Naive B cell (primary cell): ENCODE data around the gene TMOD1. TPM values are rescaled to one million over a fixed set of nuclear protein-coding genes. Genes with fewer than 3 reads are reported as not detected.

Source experiments
- ATAC-seq, 2 donors: fragments of 150-1000 bp; cut with Tn5 transposase; 2 replicates each; pipeline ENCODE4 v1.10.0; 2021; ENCODE audit warnings: low read depth in 2 of 2, mild to moderate bottlenecking in 2 of 2, moderate library complexity in 2 of 2
- DNase-seq: peaks from one replicate; pipeline ENCODE4 v3.0.0; 2022
- H3K27ac Mint-ChIP-seq, 6 donors: one replicate each; pipeline ENCODE4 v1.8.0; 2020 to 2022; ENCODE audit warnings: mild to moderate bottlenecking in 6 of 6, mixed read lengths in 6 of 6, moderate library complexity in 5 of 6, inconsistent platforms in 2 of 6
- H3K27me3 Mint-ChIP-seq, 3 donors: one replicate each; pipeline ENCODE4 v1.8.0; 2021 to 2022; ENCODE audit warnings: mixed read lengths in 3 of 3, mild to moderate bottlenecking in 1 of 3
- H3K36me3 Mint-ChIP-seq, 2 donors: one replicate each; pipeline ENCODE4 v1.8.0; 2020 to 2022; ENCODE audit warnings: mixed read lengths in 2 of 2, inconsistent platforms in 1 of 2, mild to moderate bottlenecking in 1 of 2
- H3K4me1 Mint-ChIP-seq, 3 donors: one replicate each; pipeline ENCODE4 v1.8.0; 2020 to 2022; ENCODE audit warnings: mixed read lengths in 3 of 3, inconsistent platforms in 1 of 3, mild to moderate bottlenecking in 1 of 3, moderate library complexity in 1 of 3
- H3K4me3 Mint-ChIP-seq, 8 donors: one replicate each; pipeline ENCODE4 v1.8.0; 2020 to 2022; ENCODE audit warnings: mild to moderate bottlenecking in 8 of 8, mixed read lengths in 8 of 8, moderate library complexity in 8 of 8, inconsistent platforms in 2 of 8
- H3K9me3 Mint-ChIP-seq, 7 donors: one replicate each; pipeline ENCODE4 v1.8.0; 2020 to 2022; ENCODE audit warnings: mixed read lengths in 7 of 7, mild to moderate bottlenecking in 5 of 7, inconsistent platforms in 2 of 7, moderate library complexity in 1 of 7
- polyA plus RNA-seq, 6 donors: library from polyadenylated mRNA; unstranded; fragments of 300-500 nt; fragmentation: Illumina TruSeq; gene quantifications; one replicate each; pipeline ENCODE4 v1.2.3, GENCODE V29; 2021; ENCODE audit warnings: low read depth in 6 of 6

TMOD1 gene
- polyA plus RNA-seq, 6 donors from 2014 or later: 2.0 to 7.8 (median 3.9) TPM

GRCh38 chr9:97560851-97561250 is 59.4 kb downstream of the TMOD1 start:
- no peak for ATAC-seq
- Mint-ChIP-seq H3K9me3 (no peaks in the 10 kb centered on the region), H3K27ac (no peak overlapping the region), H3K27me3 (peaks cover 27 to 45% (median 31%) of the 10 kb centered on the region in 3 donors), H3K36me3 (no peaks in the 10 kb centered on the region), H3K4me3 (peak overlapping the region in 1 of 8 donors; percentile 41), H3K4me1 (peaks cover 0 to 4% (median 0%) of the 10 kb centered on the region in 3 donors)
- DNase-seq: no peak

GRCh38 chr9:97561501-97561900 is 60.0 kb downstream of the TMOD1 start:
- Mint-ChIP-seq H3K4me1 (peaks cover 0 to 4% (median 0%) of the 10 kb centered on the region in 3 donors), H3K36me3 (no peaks in the 10 kb centered on the region), H3K4me3 (no peak overlapping the region), H3K9me3 (no peaks in the 10 kb centered on the region), H3K27ac (peak overlapping the region in 1 of 6 donors; percentile 55), H3K27me3 (peaks cover 20 to 39% (median 28%) of the 10 kb centered on the region in 3 donors)
- DNase-seq (no peak), ATAC-seq (no peak)

GRCh38 chr9:97562542-97562941 is 61.1 kb downstream of the TMOD1 start:
- peaks cover 15 to 39% (median 28%) of the 10 kb centered on the region in 3 donors for H3K27me3 Mint-ChIP-seq
- peaks cover 0 to 4% (median 0%) of the 10 kb centered on the region in 3 donors for H3K4me1 Mint-ChIP-seq
- DNase-seq: no peak
- H3K4me3 Mint-ChIP-seq: no peak overlapping the region
- H3K9me3 Mint-ChIP-seq: no peaks in the 10 kb centered on the region
- H3K27ac Mint-ChIP-seq: no peak overlapping the region
- ATAC-seq: no peak
- H3K36me3 Mint-ChIP-seq: no peaks in the 10 kb centered on the region

- DNase-seq: no peak
- Mint-ChIP-seq H3K27ac (peak overlapping the region in 1 of 6 donors; percentile 66), H3K4me3 (no peak overlapping the region), H3K27me3 (peaks cover 23 to 38% (median 23%) of the 10 kb centered on the region in 3 donors), H3K4me1 (no peaks in the 10 kb centered on the region), H3K9me3 (no peaks in the 10 kb centered on the region), H3K36me3 (no peaks in the 10 kb centered on the region)
- ATAC-seq: no peak
These were observed 62.1 kb downstream of the TMOD1 start for GRCh38 chr9:97563458-97564135.

GRCh38 chr9:97564291-97565175 is 63.1 kb downstream of the TMOD1 start:
- no peak overlapping the region for H3K4me3 Mint-ChIP-seq
- peaks cover 20 to 30% (median 23%) of the 10 kb centered on the region in 3 donors for H3K27me3 Mint-ChIP-seq
- no peaks in the 10 kb centered on the region for H3K9me3 Mint-ChIP-seq
- ATAC-seq (no peak), DNase-seq (no peak)
- H3K4me1 Mint-ChIP-seq: no peaks in the 10 kb centered on the region
- no peak overlapping the region for H3K27ac Mint-ChIP-seq
- H3K36me3 Mint-ChIP-seq: no peaks in the 10 kb centered on the region

GRCh38 chr9:97565262-97565661 is 63.8 kb downstream of the TMOD1 start:
- ATAC-seq (no peak), DNase-seq (no peak)
- H3K27me3 Mint-ChIP-seq: peaks cover 15 to 23% (median 16%) of the 10 kb centered on the region in 3 donors
- no peaks in the 10 kb centered on the region for H3K4me1 Mint-ChIP-seq
- H3K9me3 Mint-ChIP-seq: no peaks in the 10 kb centered on the region
- no peak overlapping the region for H3K4me3 Mint-ChIP-seq
- no peaks in the 10 kb centered on the region for H3K36me3 Mint-ChIP-seq
- H3K27ac Mint-ChIP-seq: no peak overlapping the region

- H3K27me3 Mint-ChIP-seq: peaks cover 10 to 20% (median 15%) of the 10 kb centered on the region in 3 donors
These were observed 65.9 kb downstream of the TMOD1 start for GRCh38 chr9:97567182-97567893.

GRCh38 chr9:97567894-97568202 is 66.4 kb downstream of the TMOD1 start:
- Mint-ChIP-seq H3K4me1 (no peaks in the 10 kb centered on the region), H3K27me3 (peaks cover 7 to 20% (median 15%) of the 10 kb centered on the region in 3 donors), H3K36me3 (no peaks in the 10 kb centered on the region), H3K27ac (no peak overlapping the region), H3K9me3 (no peaks in the 10 kb centered on the region), H3K4me3 (no peak overlapping the region)
- ATAC-seq: no peak
- DNase-seq: no peak

More at GRCh38 chr9:97567182-97567893, 65.9 kb downstream of the TMOD1 start:
- Mint-ChIP-seq H3K4me3 (no peak overlapping the region), H3K9me3 (no peaks in the 10 kb centered on the region), H3K4me1 (no peaks in the 10 kb centered on the region), H3K27ac (no peak overlapping the region), H3K36me3 (no peaks in the 10 kb centered on the region)
- DNase-seq (no peak), ATAC-seq (no peak)

- no peaks in the 10 kb centered on the region for H3K4me1 Mint-ChIP-seq
- H3K27ac Mint-ChIP-seq: no peak overlapping the region
- H3K4me3 Mint-ChIP-seq: no peak overlapping the region
- no peaks in the 10 kb centered on the region for H3K36me3 Mint-ChIP-seq
- DNase-seq (no peak), ATAC-seq (no peak)
- H3K27me3 Mint-ChIP-seq: peaks cover 6 to 20% (median 15%) of the 10 kb centered on the region in 3 donors
- peaks cover 0 to 2% (median 0%) of the 10 kb centered on the region in 7 donors for H3K9me3 Mint-ChIP-seq
These were observed 67.2 kb downstream of the TMOD1 start for GRCh38 chr9:97568461-97569275.

- H3K4me1 Mint-ChIP-seq: peaks cover 5 to 14% (median 13%) of the 10 kb centered on the region in 3 donors
- H3K9me3 Mint-ChIP-seq: peaks cover 0 to 3% (median 0%) of the 10 kb centered on the region in 7 donors
- ATAC-seq (no peak), DNase-seq (no peak)
- no peak overlapping the region for H3K27ac Mint-ChIP-seq
- H3K4me3 Mint-ChIP-seq: no peak overlapping the region
- H3K36me3 Mint-ChIP-seq: no peaks in the 10 kb centered on the region
- peaks cover 6 to 15% (median 11%) of the 10 kb centered on the region in 3 donors for H3K27me3 Mint-ChIP-seq
These were observed 69.4 kb downstream of the TMOD1 start for GRCh38 chr9:97570899-97571298.

GRCh38 chr9:97571664-97572063 is 70.2 kb downstream of the TMOD1 start:
- H3K4me1 Mint-ChIP-seq: peaks cover 7 to 17% (median 16%) of the 10 kb centered on the region in 3 donors
- peaks cover 6 to 15% (median 11%) of the 10 kb centered on the region in 3 donors for H3K27me3 Mint-ChIP-seq
- H3K36me3 Mint-ChIP-seq: no peaks in the 10 kb centered on the region
- H3K27ac Mint-ChIP-seq: peak overlapping the region in 1 of 6 donors; percentile 30
- no peak for ATAC-seq
- H3K9me3 Mint-ChIP-seq: peaks cover 0 to 3% (median 0%) of the 10 kb centered on the region in 7 donors
- no peak overlapping the region for H3K4me3 Mint-ChIP-seq
- no peak for DNase-seq

- peaks cover 0 to 3% (median 0%) of the 10 kb centered on the region in 7 donors for H3K9me3 Mint-ChIP-seq
- peaks cover 7 to 19% (median 17%) of the 10 kb centered on the region in 3 donors for H3K4me1 Mint-ChIP-seq
- peak overlapping the region in 1 of 6 donors; percentile 15 for H3K27ac Mint-ChIP-seq
- H3K4me3 Mint-ChIP-seq: no peak overlapping the region
- H3K36me3 Mint-ChIP-seq: no peaks in the 10 kb centered on the region
- ATAC-seq (no peak), DNase-seq (no peak)
- peaks cover 6 to 15% (median 11%) of the 10 kb centered on the region in 3 donors for H3K27me3 Mint-ChIP-seq
These were observed 70.9 kb downstream of the TMOD1 start for GRCh38 chr9:97572196-97572891.
